GM12878 (cell line): Measurements from ENCODE around the gene MGAT1. TPM values are rescaled to one million over a fixed set of nuclear protein-coding genes. Genes with fewer than 3 reads are reported as not detected.

ENCODE experiments used
- ATAC-seq: fragments of 200-7000 bp; cut with Tn5 transposase; 3 replicates; pipeline ENCODE4 v1.9.1; 2020; ENCODE audit warnings: mild to moderate bottlenecking, moderate library complexity
- BruUV-seq: library from RNA; stranded (reverse); fragments of 400-500 nt; replicated peaks from 2 replicates; lab custom pipeline; 2021; lab: Mats Ljungman, UMichigan
- CTCF ChIA-PET: fragments of 300-600 bp; sonication (Branson Sonifier 250); formaldehyde crosslinking; extraction: SDS; loops from one replicate; lab custom pipeline; 2021; ENCODE audit warnings: inconsistent platforms; lab: Yijun Ruan, JAX
- POLR2A ChIA-PET: fragments of 350-600 bp; formaldehyde crosslinking; extraction: SDS; loops from one replicate; lab custom pipeline; 2021; ENCODE audit warnings: inconsistent platforms; lab: Charles Lee
- RAD21 ChIA-PET: fragments of 300-600 bp; sonication (Branson Sonifier 250); formaldehyde crosslinking; loops from one replicate; lab custom pipeline; 2023; ENCODE audit warnings: antibody characterized with exemption; ENCODE audit not compliant: unreplicated experiment; lab: Charles Lee
- SMC1A ChIA-PET: fragments of 300-600 bp; sonication (Branson Sonifier 250); formaldehyde crosslinking; loops from one replicate; lab custom pipeline; 2023; ENCODE audit not compliant: unreplicated experiment, uncharacterized antibody; lab: Charles Lee
- DNase-seq: peaks from one replicate; pipeline ENCODE4 v3.0.0-alpha.2; 2011; ENCODE audit warnings: low read depth, low spot score
- FAIRE-seq: peaks from 3 replicates; lab custom pipeline; 2011; peaks lifted over from hg19 to GRCh38; lab: Jason Lieb, UNC
- H2AFZ ChIP-seq: 2 replicates; pipeline ENCODE4 v1.6.0; 2011; ENCODE audit warnings: low read depth, low read length, control low read depth; ENCODE audit not compliant: control insufficient read depth
- H3K27ac ChIP-seq: 2 replicates; pipeline ENCODE4 v1.5.1; 2011; ENCODE audit warnings: control low read depth; ENCODE audit not compliant: control insufficient read depth, insufficient read depth
- H3K27me3 ChIP-seq, 2 experiments: replicated peaks in 1 of 2; 2 replicates each; pipeline versions ENCODE4 v1.6.0 to v1.6.1; 2011; ENCODE audit warnings: low read length in 1 of 2; ENCODE audit not compliant: control insufficient read depth in 2 of 2, insufficient read depth in 2 of 2
- H3K36me3 ChIP-seq, 2 experiments: 2 replicates each; pipeline ENCODE4 v1.5.1; 2011; ENCODE audit warnings: low read length in 1 of 2; ENCODE audit not compliant: control insufficient read depth in 2 of 2, insufficient read depth in 2 of 2
- H3K4me1 ChIP-seq: 2 replicates; pipeline ENCODE4 v1.6.1; 2011; ENCODE audit warnings: mild to moderate bottlenecking, low read length, moderate library complexity, mixed read lengths; ENCODE audit not compliant: control insufficient read depth, insufficient read depth
- H3K4me2 ChIP-seq: 2 replicates; pipeline ENCODE4 v1.6.0; 2011; ENCODE audit warnings: control low read depth; ENCODE audit not compliant: control insufficient read depth, insufficient read depth
- H3K4me3 ChIP-seq: fragments of 200-600 bp; sonication (generic); 2 replicates; pipeline ENCODE4 v1.5.1; 2016
- H3K79me2 ChIP-seq: 2 replicates; pipeline ENCODE4 v1.6.0; 2011; ENCODE audit warnings: low read length; ENCODE audit not compliant: control insufficient read depth, insufficient read depth
- H3K9ac ChIP-seq: 2 replicates; pipeline ENCODE4 v1.8.0; 2011; ENCODE audit warnings: low read length, control low read depth, mixed read lengths; ENCODE audit not compliant: control insufficient read depth, insufficient read depth
- H3K9me3 ChIP-seq: replicated peaks from 3 replicates; pipeline ENCODE4 v1.5.1; 2011; ENCODE audit warnings: mild to moderate bottlenecking, low read length; ENCODE audit not compliant: control insufficient read depth, insufficient read depth
- H4K20me1 ChIP-seq: 2 replicates; pipeline ENCODE4 v1.6.0; 2011; ENCODE audit not compliant: control insufficient read depth, insufficient read depth
- CREM ChIP-seq: IDR thresholded peaks from 2 replicates; pipeline ENCODE4 v1.6.1; 2014; ENCODE audit warnings: antibody characterized with exemption, low read depth
- GATAD2B ChIP-seq: fragments of 450-650 bp; conservative IDR thresholded peaks from 2 replicates; pipeline ENCODE4 v1.6.1; 2017; ENCODE audit warnings: low read depth, mild to moderate bottlenecking, moderate library complexity
- HDAC6 ChIP-seq: fragments of 200-600 bp; sonication (generic); IDR thresholded peaks from one replicate; pipeline ENCODE4 v1.8.0; 2017; ENCODE audit warnings: antibody characterized with exemption; ENCODE audit not compliant: unreplicated experiment
- IKZF2 ChIP-seq, 2 experiments: fragments of 450-650 bp; IDR thresholded peaks; 2 replicates each; pipeline ENCODE4 v1.6.1; 2017; ENCODE audit warnings: mild to moderate bottlenecking in 2 of 2, moderate library complexity in 2 of 2
- MYB ChIP-seq: fragments of 150-350 bp; IDR thresholded peaks from 2 replicates; pipeline ENCODE4 v1.6.1; 2014; ENCODE audit warnings: mild to moderate bottlenecking, low read depth, low read length, borderline replicate concordance
- MYC ChIP-seq: IDR thresholded peaks from 2 replicates; pipeline ENCODE4 v1.6.1; 2011; ENCODE audit warnings: mild to moderate bottlenecking, low read length, moderate library complexity, inconsistent platforms; ENCODE audit not compliant: insufficient read depth, insufficient replicate concordance, insufficient read length, severe bottlenecking
- NBN ChIP-seq: fragments of 450-650 bp; IDR thresholded peaks from 2 replicates; pipeline ENCODE4 v1.6.1; 2016
- POLR2AphosphoS2 ChIP-seq: IDR thresholded peaks from 2 replicates; pipeline ENCODE4 v1.6.1; 2011; ENCODE audit warnings: low read depth, mild to moderate bottlenecking, low read length, improper control_type of control experiment, moderate library complexity
- POU2F2 ChIP-seq: IDR thresholded peaks from 3 replicates; pipeline ENCODE4 v1.6.1; 2011; ENCODE audit warnings: low read depth, mild to moderate bottlenecking, low read length, borderline replicate concordance
- RFX5 ChIP-seq: IDR thresholded peaks from 2 replicates; pipeline ENCODE4 v1.6.1; 2011; ENCODE audit warnings: low read depth, low read length, improper control_type of control experiment
- SIN3A ChIP-seq: IDR thresholded peaks from 2 replicates; pipeline ENCODE4 v1.6.1; 2012; ENCODE audit warnings: low read depth, low read length, improper control_type of control experiment
- TAF1 ChIP-seq: IDR thresholded peaks from 2 replicates; pipeline ENCODE4 v1.6.1; 2011; ENCODE audit warnings: mild to moderate bottlenecking, low read depth, low read length, borderline replicate concordance
- TCF12 ChIP-seq: IDR thresholded peaks from 2 replicates; pipeline ENCODE4 v1.6.1; 2011; ENCODE audit warnings: low read depth, mild to moderate bottlenecking, low read length
- TCF3 ChIP-seq: IDR thresholded peaks from 2 replicates; pipeline ENCODE4 v1.6.1; 2012; ENCODE audit warnings: low read depth, mild to moderate bottlenecking, low read length, borderline replicate concordance; ENCODE audit not compliant: insufficient read depth
- ZNF217 ChIP-seq: fragments of 450-650 bp; IDR thresholded peaks from 2 replicates; pipeline ENCODE4 v1.6.1; 2017; ENCODE audit warnings: antibody characterized with exemption, mild to moderate bottlenecking
- WGBS: methylation state at CpG from one replicate; pipeline ENCODE4 v1.1.6; 2016; ENCODE audit warnings: low lambda C conversion rate; ENCODE audit not compliant: insufficient replicate concordance, insufficient coverage; ENCODE audit errors: missing lambda C conversion rate; 5-methylcytosine and 5-hydroxymethylcytosine counted together
- in situ Hi-C: fragments of 300-500 bp; cut with MboI; formaldehyde crosslinking; loops from 9 replicates; pipeline ENCODE4 v1.14.3; 2018; ENCODE audit warnings: mixed read lengths
- intact Hi-C: fragments of 100-400 bp; cut with micrococcal nuclease; formaldehyde crosslinking; loops from one replicate; pipeline ENCODE4 v1.14.2; 2022; ENCODE audit not compliant: unreplicated experiment
- polyA plus RNA-seq, 11 experiments: library from polyadenylated mRNA; depleted of rRNA in 4 of 11; unstranded in 6 of 11; stranded (reverse) in 5 of 11; fragments of >200 nt; fragmentation: Nextera tagmentation in 4 of 11; fragmentation: Illumina TruSeq in 1 of 11; extraction: Ambion mirVana in 4 of 11; extraction: Trizol in 1 of 11; gene quantifications; 1 replicate in 1 of 11; 2 replicates in 10 of 11; pipeline versions ENCODE4 v1.2.1 to v1.2.3, GENCODE V29; 2011 to 2016; ENCODE audit warnings: inconsistent platforms in 2 of 11, missing spikeins in 2 of 11, low read depth in 1 of 11
- total RNA-seq, 4 experiments: library from RNA; depleted of rRNA in 3 of 4; stranded (reverse); fragments of >200 nt in 3 of 4; fragmentation: Illumina TruSeq in 1 of 4; extraction: Trizol in 1 of 4; gene quantifications; 2 replicates each; pipeline versions ENCODE4 v1.2.1 to v1.2.3, GENCODE V29; 2013 to 2021
- TF ChIP-seq, protein P1 (sequence below): IDR thresholded peaks from 2 replicates; pipeline ENCODE4 v1.6.1; 2012; ENCODE audit warnings: low read depth, low read length, improper control_type of control experiment
- TF ChIP-seq, protein P2 (sequence below): fragments of 450-650 bp; IDR thresholded peaks from 2 replicates; pipeline ENCODE4 v1.6.1; 2014; ENCODE audit warnings: mild to moderate bottlenecking

MGAT1 gene
- total and polyA plus RNA-seq, 10 of the 15 experiments (the other 5 are each of a cell fraction or from before 2014, with no cell fraction given), result 3.1 to 88.4 (median 62.7) TPM

DNA sequence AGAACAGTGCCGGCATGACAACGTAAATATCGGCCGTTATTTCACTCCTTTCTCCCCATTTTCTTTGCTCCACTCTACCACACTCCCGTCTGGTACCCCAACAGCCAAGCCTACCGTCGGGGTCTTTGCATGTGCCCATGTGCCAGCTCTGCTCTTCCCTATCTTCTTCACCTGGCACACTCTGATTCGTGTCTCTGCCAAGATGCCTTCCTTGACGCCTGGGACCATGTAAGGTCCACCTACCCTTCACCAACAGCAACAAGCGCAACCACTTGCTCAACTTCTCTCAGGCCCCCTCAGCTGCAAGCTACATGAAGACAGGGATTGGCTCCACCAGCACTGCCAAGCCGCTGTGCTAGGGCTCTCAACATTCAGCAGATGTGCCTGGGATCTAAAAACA is 4.4 kb downstream of the MGAT1 start:
- H3K27me3 ChIP-seq, result no peaks in the 10 kb centered on the region
- H2AFZ ChIP-seq, result no peak overlapping the region
- peak overlapping the region; percentile 26; the same call in 1 of the 2 replicates for H3K4me3 ChIP-seq
- FAIRE-seq, result no peak
- ChIA-PET POLR2A (no interaction called here), CTCF (interaction anchor here (1.7 kb wide), 1 partner anchor 19 kb away, joined by 6 read pairs; no protein-coding TSS in a partner anchor), RAD21 (no interaction called here), SMC1A (interaction anchor here (1.3 kb wide), 1 partner anchor 12 kb away, joined by 3 read pairs; no protein-coding TSS in a partner anchor)
- no TSS peak for BruUV-seq
- peaks cover 27% of the 10 kb centered on the region for H3K4me1 ChIP-seq
- TF ChIP-seq, protein P1, sequence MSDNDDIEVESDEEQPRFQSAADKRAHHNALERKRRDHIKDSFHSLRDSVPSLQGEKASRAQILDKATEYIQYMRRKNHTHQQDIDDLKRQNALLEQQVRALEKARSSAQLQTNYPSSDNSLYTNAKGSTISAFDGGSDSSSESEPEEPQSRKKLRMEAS, result no peak
- TF ChIP-seq IKZF2 (IDR thresholded peaks at IDR 0.05) (no peak), RFX5 (no peak), NBN (no peak), TCF3 (no peak), POLR2AphosphoS2 (no peak), TCF12 (no peak), MYC (no peak), GATAD2B (no peak), CREM (no peak), ZNF217 (no peak), POU2F2 (no peak), MYB (no peak), SIN3A (no peak), TAF1 (no peak), HDAC6 (no peak)
- TF ChIP-seq, protein P2, sequence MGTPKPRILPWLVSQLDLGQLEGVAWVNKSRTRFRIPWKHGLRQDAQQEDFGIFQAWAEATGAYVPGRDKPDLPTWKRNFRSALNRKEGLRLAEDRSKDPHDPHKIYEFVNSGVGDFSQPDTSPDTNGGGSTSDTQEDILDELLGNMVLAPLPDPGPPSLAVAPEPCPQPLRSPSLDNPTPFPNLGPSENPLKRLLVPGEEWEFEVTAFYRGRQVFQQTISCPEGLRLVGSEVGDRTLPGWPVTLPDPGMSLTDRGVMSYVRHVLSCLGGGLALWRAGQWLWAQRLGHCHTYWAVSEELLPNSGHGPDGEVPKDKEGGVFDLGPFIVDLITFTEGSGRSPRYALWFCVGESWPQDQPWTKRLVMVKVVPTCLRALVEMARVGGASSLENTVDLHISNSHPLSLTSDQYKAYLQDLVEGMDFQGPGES, result no peak
- peaks cover 5 to 27% of the 10 kb centered on the region in 2 experiments for H3K36me3 ChIP-seq
- in situ Hi-C loops, result no loop called here
- H3K9ac ChIP-seq, result no peak overlapping the region
- 98% methylated on average over 10 of the region's 11 CpGs for WGBS
- no peaks in the 10 kb centered on the region for H3K9me3 ChIP-seq
- H3K4me2 ChIP-seq, result peak overlapping the region; percentile 47
- ATAC-seq, result no peak
- H4K20me1 ChIP-seq, result peaks cover 46% of the 10 kb centered on the region
- H3K79me2 ChIP-seq, result peaks cover 89% of the 10 kb centered on the region
- intact Hi-C loops, result no loop called here
- no peak for DNase-seq
- no peak overlapping the region for H3K27ac ChIP-seq
